Right cardiac atrium (tissue), 5 donors: ENCODE results near the gene RPL12. TPM values are rescaled to one million over a fixed set of nuclear protein-coding genes. Genes with fewer than 3 reads are reported as not detected.

Source experiments
- ATAC-seq, 2 donors: fragments of 200-7000 bp; cut with Tn5 transposase; one replicate each; pipeline versions ENCODE4 v1.8.0 to v1.9.1; 2020; ENCODE audit warnings: moderate library complexity in 2 of 2, mild to moderate bottlenecking in 1 of 2
- DNase-seq, 3 donors: peaks; one replicate each; pipeline ENCODE4 v3.0.0-alpha.2; 2020
- H3K27ac ChIP-seq: one replicate; pipeline ENCODE4 v1.5.1; 2013; ENCODE audit warnings: mild to moderate bottlenecking, low read length, control low read depth, moderate library complexity
- H3K27me3 ChIP-seq: one replicate; pipeline ENCODE4 v1.6.1; 2013; ENCODE audit not compliant: control insufficient read depth, insufficient read depth
- H3K4me1 ChIP-seq: one replicate; pipeline ENCODE4 v1.6.1; 2013; ENCODE audit warnings: low read length; ENCODE audit not compliant: control insufficient read depth, insufficient read depth
- H3K4me3 ChIP-seq: one replicate; pipeline ENCODE4 v1.5.1; 2013; ENCODE audit warnings: low read length, control low read depth
- H3K9me3 ChIP-seq: one replicate; pipeline ENCODE4 v1.6.1; 2013; ENCODE audit warnings: low read length; ENCODE audit not compliant: control insufficient read depth
- WGBS: extraction: QIAGEN DNeasy Blood & Tissue Kit; methylation state at CpG from one replicate; pipeline ENCODE4 v1.1.7; 2013; 5-methylcytosine and 5-hydroxymethylcytosine counted together
- intact Hi-C, 4 donors: fragments of 100-400 bp; cut with DNase I; formaldehyde crosslinking; loops; one replicate each; pipeline versions ENCODE4 v1.11.0 to v1.14.0; 2022 to 2023
- polyA plus RNA-seq: library from polyadenylated mRNA; stranded (reverse); fragments of 200-250 nt; gene quantifications from one replicate; pipeline ENCODE4 v1.2.3, GENCODE V29; 2013
- total RNA-seq, 4 donors: library from RNA; stranded (reverse); fragmentation: NEBNext Ultra II Directional; extraction: Animal tissue kit (Norgen Biotek cat#: 25700); gene quantifications; one replicate each; pipeline ENCODE4 v1.2.1, GENCODE V29; 2021
- donor health status: healthy with polysubstance abuse.
- donor health status: DM: no; HTN: yes; CAD: no.
- donor health status: DM: no; HTN: no; CAD: no.
- donor health status: DM: no; HTN: yes; CAD: no; lungs with severe emphysema.
- donor health status: DM: yes; HTN: yes; CAD: no.

RPL12 gene
- total and polyA plus RNA-seq, 5 donors, result 535 to 1,268 (median 637) TPM

DNA sequence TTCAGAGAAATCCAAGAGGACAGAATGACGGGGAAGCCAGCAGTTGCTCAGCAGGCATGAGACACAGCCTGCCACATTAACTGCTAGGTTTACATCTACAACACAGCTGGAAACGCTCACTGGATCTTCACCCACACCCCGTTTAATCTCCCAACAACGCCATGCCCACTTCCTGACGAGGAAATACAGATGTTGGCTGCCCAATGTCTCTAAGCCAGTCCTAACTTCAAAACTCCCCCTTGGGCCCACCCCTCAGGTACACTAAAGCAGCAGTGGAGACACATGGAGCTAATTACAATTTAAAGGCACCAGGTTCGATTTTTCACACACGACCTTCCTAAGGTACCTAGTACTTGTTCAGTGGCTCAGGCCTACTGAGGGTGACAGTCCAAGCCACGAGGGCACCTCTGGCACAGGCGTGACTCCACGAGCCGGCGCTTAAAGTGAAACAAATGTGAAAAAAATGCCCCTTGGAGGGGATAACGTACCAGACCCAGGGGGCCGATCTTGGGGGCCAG is 904 bp downstream of the RPL12 start:
- peak overlapping the region; percentile 66 for H3K4me3 ChIP-seq
- WGBS, result 1% methylated on average over 14 of the region's 14 CpGs
- intact Hi-C loops, result no loop called here
- peak overlapping the region; percentile 69 for H3K27ac ChIP-seq
- peaks cover 16% of the 10 kb centered on the region for H3K4me1 ChIP-seq
- H3K27me3 ChIP-seq, result no peaks in the 10 kb centered on the region
- DNase-seq (no peak), ATAC-seq (peak; percentile 4 to 6)
- no peaks in the 10 kb centered on the region for H3K9me3 ChIP-seq

DNA sequence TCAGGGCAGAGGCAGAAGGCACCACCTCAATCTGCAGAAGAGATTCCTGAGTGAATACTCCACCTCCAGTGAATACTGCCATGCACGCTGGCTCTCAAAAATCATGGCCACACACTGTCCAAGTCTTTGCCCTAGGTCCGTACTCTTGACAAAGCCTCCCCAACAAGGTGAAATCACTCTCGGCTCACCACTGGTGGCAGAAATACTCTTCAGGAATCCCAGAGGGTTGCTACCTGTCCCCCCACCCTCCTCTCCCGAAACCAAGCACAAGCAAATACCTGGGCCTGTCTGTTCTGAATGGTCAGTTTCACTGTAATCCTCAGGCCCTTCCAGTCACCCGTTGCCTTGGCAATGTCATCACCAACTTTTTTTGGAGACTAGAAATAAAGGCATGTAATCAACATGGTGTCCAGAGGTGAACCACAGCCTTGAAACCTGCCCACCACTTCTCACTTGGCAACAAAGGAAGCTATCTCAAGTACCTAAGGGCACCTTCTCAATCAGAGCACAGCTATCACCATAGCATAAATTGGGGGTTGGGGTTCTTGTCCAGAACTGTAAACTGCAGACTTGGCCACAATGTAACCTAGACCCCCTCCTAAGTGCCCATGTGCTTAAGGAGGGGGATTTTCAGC is 1.8 kb downstream of the RPL12 start:
- no peak for ATAC-seq
- 59% methylated on average over 5 of the region's 5 CpGs for WGBS
- peak overlapping the region; percentile 69 for H3K27ac ChIP-seq
- no peaks in the 10 kb centered on the region for H3K27me3 ChIP-seq
- H3K4me1 ChIP-seq, result peaks cover 16% of the 10 kb centered on the region
- peak overlapping the region; percentile 66 for H3K4me3 ChIP-seq
- H3K9me3 ChIP-seq, result no peaks in the 10 kb centered on the region
- intact Hi-C loops, result no loop called here
- no peak for DNase-seq

DNA sequence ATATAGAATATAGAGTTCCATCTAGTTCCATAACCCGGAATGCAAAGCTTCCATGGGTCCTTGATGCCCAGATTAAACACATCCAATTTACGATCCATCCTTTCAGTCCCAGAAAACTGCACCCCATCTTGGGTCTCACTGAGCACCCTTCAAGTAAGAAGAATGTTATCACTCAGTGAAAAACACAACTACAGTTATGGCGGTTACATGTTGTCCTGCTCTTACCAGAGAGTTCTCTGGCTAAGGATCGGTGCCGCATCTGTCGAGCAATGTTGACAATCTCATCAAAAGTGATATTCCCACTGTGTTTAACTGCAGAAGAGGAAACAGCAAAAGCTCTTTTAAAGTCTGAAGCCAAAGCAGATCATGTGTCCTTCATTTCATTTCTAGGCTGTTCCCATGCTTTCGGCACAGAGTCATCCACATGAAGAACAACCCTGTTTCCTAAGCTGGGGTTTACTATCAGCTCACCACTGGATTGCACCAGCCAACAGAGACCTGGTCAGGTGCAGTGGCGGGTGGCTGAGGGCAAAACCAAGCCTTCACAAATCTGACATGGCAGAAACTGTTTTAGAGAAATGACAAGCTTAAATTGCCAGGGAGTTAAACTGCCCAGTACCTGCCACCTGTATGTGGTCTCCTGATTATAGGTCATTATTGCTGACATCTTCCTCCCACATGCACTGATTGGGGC is 2.9 kb downstream of the RPL12 start:
- intact Hi-C loops, result no loop called here
- H3K4me1 ChIP-seq, result peaks cover 16% of the 10 kb centered on the region
- DNase-seq (no peak), ATAC-seq (no peak)
- no peaks in the 10 kb centered on the region for H3K27me3 ChIP-seq
- no peak overlapping the region for H3K27ac ChIP-seq
- H3K9me3 ChIP-seq, result no peaks in the 10 kb centered on the region
- no peak overlapping the region for H3K4me3 ChIP-seq
- WGBS, result 85% methylated on average over 8 of the region's 8 CpGs

DNA sequence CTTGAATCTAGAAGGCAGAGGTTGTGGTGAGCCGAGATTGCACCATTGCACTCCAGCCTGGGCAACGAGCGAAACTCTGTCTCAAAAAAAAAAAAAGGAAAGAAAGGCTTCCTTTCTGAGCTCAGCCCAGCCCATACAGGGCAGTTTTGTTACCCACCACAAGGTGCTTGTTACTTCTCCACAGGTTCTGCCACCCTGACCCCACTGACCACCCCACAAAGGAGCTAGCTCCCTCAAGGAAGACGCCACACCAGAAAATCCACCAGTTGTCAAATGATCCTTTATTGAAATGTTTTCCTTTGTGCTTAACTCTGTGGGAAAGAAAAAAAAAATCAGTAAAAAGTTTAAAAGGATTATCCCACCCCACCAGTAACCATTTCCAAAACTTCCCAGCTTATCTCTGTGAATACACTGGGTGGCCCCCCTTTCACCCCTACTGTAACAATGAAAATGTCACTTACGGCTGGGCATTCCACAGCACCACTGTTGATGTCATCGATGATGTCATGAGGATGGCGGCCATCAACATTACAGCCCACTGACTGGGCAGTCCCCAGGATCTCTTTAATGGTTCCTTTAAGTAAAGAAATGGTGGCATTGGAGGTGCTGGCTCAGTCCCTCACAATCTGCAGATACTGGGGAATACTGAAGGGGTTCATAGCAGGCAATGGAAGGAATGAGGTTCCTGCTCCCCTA is 3.6 kb downstream of the RPL12 start:
- Histone ChIP-seq H3K27ac (no peak overlapping the region), H3K4me1 (peaks cover 14% of the 10 kb centered on the region), H3K4me3 (no peak overlapping the region), H3K9me3 (no peaks in the 10 kb centered on the region), H3K27me3 (no peaks in the 10 kb centered on the region)
- ATAC-seq, result no peak
- intact Hi-C loops, result no loop called here
- DNase-seq, result no peak
- WGBS, result 73% methylated on average over 7 of the region's 7 CpGs

DNA sequence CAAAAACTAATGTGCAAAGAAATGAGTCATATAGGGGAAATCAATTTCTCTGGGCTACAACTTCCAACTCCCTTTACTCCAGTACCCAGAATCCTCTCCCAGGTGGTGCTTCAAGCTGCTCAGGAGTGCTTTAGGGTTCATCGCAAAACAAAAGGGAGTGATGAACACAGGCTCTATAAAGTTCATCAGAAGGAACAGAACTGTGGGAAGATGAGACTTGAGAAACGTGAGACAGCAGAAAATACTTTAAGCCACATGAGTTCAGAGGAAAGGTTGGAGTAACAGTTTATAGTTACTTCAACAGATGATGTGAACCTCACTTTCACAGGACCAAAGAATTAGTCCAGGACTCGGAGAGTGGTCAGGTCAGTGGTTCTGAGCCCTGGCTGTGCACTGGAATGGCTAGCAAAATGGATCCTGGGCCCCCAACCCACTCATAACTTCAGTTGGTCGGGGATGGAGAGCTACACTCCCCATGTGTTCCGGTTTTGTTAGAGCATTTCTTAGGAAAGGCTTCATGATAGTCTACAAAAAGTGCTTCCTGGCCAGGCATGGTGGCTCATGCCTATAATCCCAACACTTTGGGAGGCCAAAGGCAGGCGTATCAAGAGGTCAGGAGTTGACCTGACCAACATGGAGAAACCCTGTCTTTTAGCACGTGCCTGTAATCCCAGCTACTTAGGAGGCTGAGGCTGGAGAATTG is 4.3 kb downstream of the RPL12 start:
- intact Hi-C loops, result no loop called here
- ATAC-seq (no peak), DNase-seq (no peak)
- peaks cover 10% of the 10 kb centered on the region for H3K4me1 ChIP-seq
- no peaks in the 10 kb centered on the region for H3K27me3 ChIP-seq
- no peak overlapping the region for H3K27ac ChIP-seq
- WGBS, result 77% methylated on average over 7 of the region's 7 CpGs
- no peaks in the 10 kb centered on the region for H3K9me3 ChIP-seq
- H3K4me3 ChIP-seq, result no peak overlapping the region

DNA sequence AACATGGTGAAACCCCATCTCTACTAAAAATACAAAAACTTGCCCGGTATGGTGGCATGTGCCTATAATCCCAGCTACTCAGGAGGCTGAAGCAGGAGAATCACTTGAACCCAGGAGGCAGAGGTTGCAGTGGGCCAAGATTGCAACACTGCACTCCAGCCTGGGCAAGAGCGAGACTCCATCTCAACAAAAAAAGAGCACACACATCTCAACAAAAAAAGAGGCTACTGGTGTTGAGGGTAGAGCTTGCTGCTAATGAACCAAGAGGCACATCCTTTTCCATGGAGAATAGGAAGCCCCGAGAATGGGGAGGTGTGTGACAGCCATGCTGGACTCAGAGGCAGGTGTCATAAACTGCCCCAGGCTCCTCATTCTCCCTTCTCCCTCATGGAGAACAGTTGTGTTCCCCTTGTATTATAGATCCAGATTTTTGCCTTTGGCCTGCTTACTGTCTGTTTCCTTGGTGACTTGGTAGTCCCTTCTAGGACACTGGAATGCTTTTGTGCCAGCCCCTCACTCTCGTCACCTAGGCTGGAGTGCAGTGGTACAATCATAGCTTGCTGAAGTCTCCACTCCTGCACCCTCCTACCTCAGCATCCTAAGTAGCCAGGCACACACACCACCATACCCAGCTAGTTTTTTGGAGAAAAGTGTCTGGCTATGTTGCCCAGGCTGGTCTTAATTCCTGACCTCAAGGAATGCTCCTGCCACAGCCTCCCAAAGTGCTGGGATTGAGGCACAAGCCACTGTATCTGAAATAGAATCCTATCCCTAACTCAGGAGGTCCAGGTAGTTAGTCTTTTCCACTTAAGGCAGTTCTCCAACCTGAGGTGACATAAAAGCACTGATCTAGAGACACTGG is 5.1 kb downstream of the RPL12 start:
- ATAC-seq (no peak), DNase-seq (no peak)
- WGBS, result 78% methylated on average over 4 of the region's 4 CpGs
- intact Hi-C loops, result no loop called here
- H3K9me3 ChIP-seq, result no peaks in the 10 kb centered on the region
- H3K4me3 ChIP-seq, result no peak overlapping the region
- H3K27ac ChIP-seq, result no peak overlapping the region
- no peaks in the 10 kb centered on the region for H3K27me3 ChIP-seq
- peaks cover 10% of the 10 kb centered on the region for H3K4me1 ChIP-seq

DNA sequence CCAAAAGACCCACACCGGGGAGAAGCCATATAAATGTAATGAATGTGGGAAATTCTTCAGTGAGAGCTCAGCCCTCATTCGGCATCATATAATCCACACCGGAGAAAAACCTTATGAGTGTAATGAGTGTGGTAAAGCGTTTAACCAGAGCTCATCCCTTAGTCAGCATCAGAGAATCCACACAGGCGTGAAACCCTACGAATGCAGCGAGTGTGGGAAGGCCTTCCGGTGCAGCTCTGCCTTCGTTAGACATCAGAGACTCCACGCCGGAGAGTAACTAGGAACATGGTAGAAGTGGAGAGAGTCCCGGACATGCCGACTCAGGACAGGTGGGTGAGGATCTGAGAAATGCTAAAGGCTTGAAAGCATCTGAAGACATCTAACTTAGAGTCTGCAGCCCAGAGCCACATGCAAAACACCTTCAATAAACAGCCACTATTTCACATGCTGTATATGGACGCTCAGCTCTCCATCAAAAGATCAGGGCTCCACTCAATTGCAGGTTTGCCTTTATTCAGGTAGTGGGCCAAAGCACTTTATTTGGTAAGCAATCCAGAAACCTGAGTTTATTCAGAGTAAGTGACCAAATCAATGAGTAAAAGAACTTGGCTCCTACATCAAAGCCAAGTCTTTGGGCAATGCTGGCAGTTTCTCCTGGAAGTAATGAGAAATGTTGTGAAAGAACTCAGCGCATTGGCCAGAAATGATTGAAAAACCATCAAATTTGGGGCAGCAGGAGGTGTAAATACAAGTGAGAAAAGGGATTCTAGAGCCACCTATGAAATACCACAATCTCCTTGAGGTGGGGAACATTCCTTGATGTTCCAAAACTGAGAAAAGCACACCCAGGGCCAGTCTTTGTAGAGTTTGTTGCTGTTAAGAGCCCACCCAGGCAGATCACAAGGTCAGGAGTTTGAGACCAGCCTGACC is 6.0 kb downstream of the RPL12 start:
- H3K9me3 ChIP-seq, result no peaks in the 10 kb centered on the region
- DNase-seq, result no peak
- WGBS, result 95% methylated on average over 15 of the region's 15 CpGs
- no peaks in the 10 kb centered on the region for H3K27me3 ChIP-seq
- peaks cover 8% of the 10 kb centered on the region for H3K4me1 ChIP-seq
- H3K4me3 ChIP-seq, result no peak overlapping the region
- intact Hi-C loops, result no loop called here
- no peak overlapping the region for H3K27ac ChIP-seq
- no peak for ATAC-seq

DNA sequence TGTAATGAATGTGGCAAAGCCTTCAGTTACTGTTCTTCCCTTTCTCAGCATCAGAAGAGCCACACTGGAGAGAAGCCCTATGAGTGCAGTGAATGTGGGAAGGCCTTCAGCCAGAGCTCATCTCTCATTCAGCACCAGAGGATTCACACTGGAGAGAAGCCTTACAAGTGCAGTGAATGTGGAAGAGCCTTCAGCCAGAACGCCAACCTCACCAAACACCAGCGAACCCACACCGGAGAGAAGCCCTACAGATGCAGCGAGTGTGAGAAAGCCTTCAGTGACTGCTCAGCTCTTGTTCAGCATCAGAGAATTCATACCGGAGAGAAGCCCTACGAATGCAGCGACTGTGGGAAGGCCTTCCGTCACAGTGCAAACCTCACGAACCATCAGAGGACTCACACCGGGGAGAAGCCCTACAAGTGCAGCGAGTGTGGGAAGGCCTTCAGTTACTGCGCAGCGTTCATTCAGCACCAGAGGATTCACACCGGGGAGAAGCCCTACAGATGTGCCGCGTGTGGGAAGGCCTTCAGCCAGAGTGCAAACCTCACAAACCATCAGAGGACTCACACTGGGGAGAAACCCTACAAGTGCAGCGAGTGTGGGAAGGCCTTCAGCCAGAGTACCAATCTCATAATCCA is 6.8 kb downstream of the RPL12 start:
- Histone ChIP-seq H3K27me3 (no peaks in the 10 kb centered on the region), H3K27ac (no peak overlapping the region), H3K4me1 (peaks cover under 1% of the 10 kb centered on the region), H3K4me3 (no peak overlapping the region), H3K9me3 (no peaks in the 10 kb centered on the region)
- intact Hi-C loops, result no loop called here
- no peak for DNase-seq
- 92% methylated on average over 17 of the region's 17 CpGs for WGBS
- ATAC-seq, result no peak

DNA sequence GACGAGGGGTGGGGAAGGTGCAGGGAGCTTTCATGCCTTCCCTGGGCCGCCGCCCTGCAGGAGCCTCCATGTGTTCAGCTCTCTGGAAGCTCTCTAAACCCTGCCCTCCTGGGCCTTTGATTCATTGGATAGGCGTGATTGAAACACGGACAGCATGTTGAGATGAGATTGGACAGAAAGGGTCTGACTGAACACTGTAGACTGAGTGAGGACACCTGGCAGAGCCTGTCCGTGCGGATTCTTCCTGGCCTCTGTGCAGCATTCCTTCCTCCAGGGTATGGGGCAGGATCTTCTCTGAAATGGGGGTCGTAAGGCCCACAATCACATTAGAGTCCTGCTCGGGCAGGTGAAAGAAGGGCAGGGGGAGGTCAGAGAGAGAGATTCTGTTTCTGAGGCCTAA is 12.8 kb downstream of the RPL12 start:
- intact Hi-C loops, result no loop called here
- no peaks in the 10 kb centered on the region for H3K9me3 ChIP-seq
- ATAC-seq (no peak), DNase-seq (no peak)
- no peak overlapping the region for H3K27ac ChIP-seq
- 92% methylated on average over 9 of the region's 9 CpGs for WGBS
- no peak overlapping the region for H3K4me3 ChIP-seq
- H3K4me1 ChIP-seq, result no peaks in the 10 kb centered on the region
- H3K27me3 ChIP-seq, result no peaks in the 10 kb centered on the region
